ENCODE data around the gene KCNK3.

Gene KCNK3

GRCh38 chr2:26666671-26667070 lies 25.9 kb upstream of the KCNK3 start:
- H3K4me3 ChIP-seq (ENCODE audit: low read depth, low read length): no peak overlapping the region
- TF ChIP-seq CTCF (IDR thresholded peaks at IDR 0.05; ENCODE audit: borderline replicate concordance, insufficient read depth, low read depth, low read length): no peak

GRCh38 chr2:26668041-26668440 lies 24.5 kb upstream of the KCNK3 start:
- H3K4me3 ChIP-seq (ENCODE audit: low read depth, low read length): no peak overlapping the region
- no peak for TF ChIP-seq CTCF (IDR thresholded peaks at IDR 0.05; ENCODE audit: borderline replicate concordance, insufficient read depth, low read depth, low read length)

- TF ChIP-seq CTCF (IDR thresholded peaks at IDR 0.05; ENCODE audit: borderline replicate concordance, insufficient read depth, low read depth, low read length): no peak
- H3K4me3 ChIP-seq (ENCODE audit: low read depth, low read length): no peak overlapping the region
Measured at GRCh38 chr2:26668856-26669750, 23.4 kb upstream of the KCNK3 start.

GRCh38 chr2:26670171-26670570 lies 22.4 kb upstream of the KCNK3 start:
- no peak overlapping the region for H3K4me3 ChIP-seq (ENCODE audit: low read depth, low read length)

GRCh38 chr2:26670931-26671460 lies 21.5 kb upstream of the KCNK3 start:
- H3K4me3 ChIP-seq (ENCODE audit: low read depth, low read length): no peak overlapping the region

More at GRCh38 chr2:26670171-26670570, 22.4 kb upstream of the KCNK3 start:
- no peak for TF ChIP-seq CTCF (IDR thresholded peaks at IDR 0.05; ENCODE audit: borderline replicate concordance, insufficient read depth, low read depth, low read length)

GRCh38 chr2:26671691-26672090 lies 20.8 kb upstream of the KCNK3 start:
- TF ChIP-seq CTCF (IDR thresholded peaks at IDR 0.05; ENCODE audit: borderline replicate concordance, insufficient read depth, low read depth, low read length): no peak
- no peak overlapping the region for H3K4me3 ChIP-seq (ENCODE audit: low read depth, low read length)

More at GRCh38 chr2:26670931-26671460, 21.5 kb upstream of the KCNK3 start:
- TF ChIP-seq CTCF (IDR thresholded peaks at IDR 0.05; ENCODE audit: borderline replicate concordance, insufficient read depth, low read depth, low read length): no peak

Data from GM12875 (cell line).